ENCODE measurements around the gene SREBF1. TPM values are rescaled to one million over a fixed set of nuclear protein-coding genes. Genes with fewer than 3 reads are reported as not detected.

Gene SREBF1
- total RNA-seq, 1 experiment from 2014 or later, result 298 TPM

DNA sequence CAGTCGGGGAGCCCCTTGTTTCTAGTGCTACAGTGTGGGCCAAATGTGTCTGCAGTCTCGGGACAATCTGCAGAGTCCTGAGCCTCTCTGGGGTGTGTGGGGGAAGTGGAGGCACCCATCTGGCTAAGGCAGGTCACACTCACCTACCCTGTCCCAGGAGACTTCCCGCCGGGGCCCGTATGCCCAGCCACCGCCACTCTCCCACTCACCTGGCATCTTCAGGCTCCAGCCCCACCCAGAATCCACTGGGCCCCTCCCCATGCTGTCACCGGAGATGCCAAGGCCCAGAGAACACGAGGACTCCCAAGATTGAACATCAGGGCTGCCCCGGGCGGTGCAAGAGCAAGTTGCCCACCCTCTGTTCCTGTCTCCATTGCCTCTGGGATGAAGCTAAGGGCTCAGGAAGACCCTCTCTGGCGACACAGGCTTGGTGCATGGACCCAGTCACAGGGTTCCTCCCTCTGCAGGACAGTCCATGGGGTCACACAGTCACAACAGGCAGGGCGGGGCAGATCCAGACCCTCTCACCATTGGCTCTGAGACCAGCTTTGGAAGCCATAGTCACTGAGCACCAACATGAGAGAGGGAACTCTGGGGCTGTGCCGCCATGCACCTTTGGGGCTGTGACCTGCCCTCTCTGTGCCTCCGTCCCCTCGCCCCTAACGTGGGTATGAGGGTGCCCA lies 38.1 kb downstream of the SREBF1 start:
- Histone ChIP-seq H4K20me1 (ENCODE audit: insufficient read depth) (no peaks in the 10 kb centered on the region), H3K4me2 (ENCODE audit: low read length) (no peak overlapping the region)
- POLR2A ChIA-PET, result no interaction called here

More for the DNA sequence above, 38.1 kb downstream of the SREBF1 start:
- ChIA-PET CTCF (no interaction called here), RAD21 (ENCODE audit: low non-redundant PET in 1 of 2, low total read pairs in 2 of 2, uncharacterized antibody in 2 of 2, unreplicated experiment in 2 of 2) (interaction anchor here in 1 of 2 experiments (0.5 kb wide), 1 partner anchor 157 kb away, joined by 3 read pairs; no protein-coding TSS in a partner anchor)
- H3K9me2 ChIP-seq (ENCODE audit: insufficient read depth), result no peaks in the 10 kb centered on the region
- H3K4me1 ChIP-seq (ENCODE audit: control insufficient read depth in 1 of 2, insufficient read depth in 2 of 2, low read length in 2 of 2), result no peaks in the 10 kb centered on the region
- DNase-seq (ENCODE audit: low read depth, low spot score) (no peak), ATAC-seq (0 out of 2 replicates have a peak, but pooled peaks have one; percentile 8)
- no peak overlapping the region for H3K4me3 ChIP-seq (replicated peaks in 1 of 2; ENCODE audit: low read depth in 1 of 2, low read length in 2 of 2)
- H3K9me3 ChIP-seq (ENCODE audit: control insufficient read depth in 1 of 2, insufficient read depth in 1 of 2, low read depth in 1 of 2, low read length in 2 of 2), result no peaks in the 10 kb centered on the region
- peaks cover 0 to 5% of the 10 kb centered on the region in 2 experiments; a peak in 2 of 4 replicates for H3K36me3 ChIP-seq (ENCODE audit: control insufficient read depth in 1 of 2, insufficient read depth in 2 of 2, low read length in 2 of 2)
- no peak for TF ChIP-seq SRF (IDR thresholded peaks at IDR 0.05; ENCODE audit: low read depth)
- TF ChIP-seq CTCF (IDR thresholded peaks at IDR 0.05 in 2 of 3, conservative IDR thresholded peaks at IDR 0.05 in 1 of 3; ENCODE audit: borderline replicate concordance in 1 of 3, insufficient read depth in 1 of 3, low read depth in 2 of 3, low read length in 2 of 3), result no peak
- no peak for TF ChIP-seq EZH2phosphoT487 (IDR thresholded peaks at IDR 0.05; ENCODE audit: borderline replicate concordance)
- TF ChIP-seq POLR2A (IDR thresholded peaks at IDR 0.05; ENCODE audit: borderline replicate concordance, extremely low read depth, insufficient read depth, insufficient read length), result no peak
- no peak for TF ChIP-seq CEBPB (IDR thresholded peaks at IDR 0.05; ENCODE audit: low read depth)
- TF ChIP-seq ZNF274 (IDR thresholded peaks at IDR 0.05; ENCODE audit: low read depth, low read length), result no peak
- no peak for TF ChIP-seq ZFX (IDR thresholded peaks at IDR 0.05)
- no peak for TF ChIP-seq EGR1 (IDR thresholded peaks at IDR 0.05; ENCODE audit: low read depth)
- TF ChIP-seq ATF3 (IDR thresholded peaks at IDR 0.05), result no peak
- no peak for TF ChIP-seq POLR2AphosphoS5 (IDR thresholded peaks at IDR 0.05; ENCODE audit: low read depth, low read length)
- no peak for TF ChIP-seq TCF7L2 (IDR thresholded peaks at IDR 0.05; ENCODE audit: borderline replicate concordance, extremely low read depth, insufficient read depth, insufficient read length)
- no peak for TF ChIP-seq RAD21 (IDR thresholded peaks at IDR 0.05; ENCODE audit: low read depth)
- TF ChIP-seq ZBTB33 (IDR thresholded peaks at IDR 0.05; ENCODE audit: extremely low read depth, insufficient replicate concordance, low read length), result no peak
- BruUV-seq (replicated peaks), result no TSS peak
- no peaks in the 10 kb centered on the region for H3K79me2 ChIP-seq (ENCODE audit: insufficient read depth, low read length)
- intact Hi-C loops (cut with micrococcal nuclease), result no loop called here
- H3K27me3 ChIP-seq (ENCODE audit: insufficient read depth, low read length), result no peaks in the 10 kb centered on the region
- H3K9ac ChIP-seq (ENCODE audit: low read length), result no peak overlapping the region
- H3K27ac ChIP-seq (ENCODE audit: low read depth, low read length), result no peak overlapping the region
- H2AFZ ChIP-seq (ENCODE audit: low read depth, low read length, poor library complexity, severe bottlenecking), result no peak overlapping the region

Measured in HCT116 (cell line).